Measurements from ENCODE around the gene SYAP1. TPM values are rescaled to one million over a fixed set of nuclear protein-coding genes. Genes with fewer than 3 reads are reported as not detected.

The SYAP1 gene
- total RNA-seq, 4 donors from 2014 or later, result 19.8 to 43.4 (median 34.8) TPM

DNA sequence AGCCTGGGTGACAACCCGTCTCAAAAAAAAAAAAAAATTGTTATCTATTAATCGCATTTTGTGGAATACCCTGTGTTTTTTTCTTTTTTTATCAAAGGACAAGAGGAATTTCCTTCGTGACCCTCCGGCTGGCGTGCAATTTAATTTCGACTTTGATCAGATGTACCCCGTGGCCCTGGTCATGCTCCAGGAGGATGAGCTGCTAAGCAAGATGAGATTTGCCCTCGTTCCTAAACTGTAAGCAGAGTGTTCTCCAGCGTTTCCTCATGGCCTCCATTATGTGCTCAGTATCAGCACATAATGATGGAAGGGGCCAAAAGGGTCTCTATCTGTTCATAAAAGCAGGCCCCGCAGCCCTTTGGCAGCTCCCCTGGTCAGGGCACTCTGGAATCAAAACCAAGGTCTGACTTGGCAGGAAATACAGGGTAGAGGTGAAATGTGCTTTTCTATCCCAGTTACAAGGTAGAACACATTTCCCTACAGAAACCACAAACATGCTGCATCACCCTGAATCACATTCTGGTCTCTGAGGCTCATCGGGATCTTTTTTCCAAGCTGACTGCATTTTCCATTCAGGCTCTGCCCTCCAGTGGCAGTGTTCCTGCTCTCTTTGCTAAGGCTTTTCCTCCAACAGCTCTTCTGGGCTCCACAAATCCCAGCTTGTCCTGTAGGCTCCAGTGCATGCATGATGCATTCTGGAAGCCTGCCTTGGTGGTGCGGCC lies 24.4 kb downstream of the SYAP1 start:
- no peak for TF ChIP-seq POLR2A (IDR thresholded peaks at IDR 0.05)
- TF ChIP-seq CTCF (IDR thresholded peaks at IDR 0.05), result no peak
- Histone ChIP-seq H3K9me3 (no peaks in the 10 kb centered on the region), H3K27me3 (no peaks in the 10 kb centered on the region), H3K27ac (no peak overlapping the region), H3K4me1 (no peaks in the 10 kb centered on the region), H3K36me3 (peaks cover 0 to 44% (median 0%) of the 10 kb centered on the region in 3 donors), H3K4me3 (no peak overlapping the region)
- DNase-seq, result no peak

DNA sequence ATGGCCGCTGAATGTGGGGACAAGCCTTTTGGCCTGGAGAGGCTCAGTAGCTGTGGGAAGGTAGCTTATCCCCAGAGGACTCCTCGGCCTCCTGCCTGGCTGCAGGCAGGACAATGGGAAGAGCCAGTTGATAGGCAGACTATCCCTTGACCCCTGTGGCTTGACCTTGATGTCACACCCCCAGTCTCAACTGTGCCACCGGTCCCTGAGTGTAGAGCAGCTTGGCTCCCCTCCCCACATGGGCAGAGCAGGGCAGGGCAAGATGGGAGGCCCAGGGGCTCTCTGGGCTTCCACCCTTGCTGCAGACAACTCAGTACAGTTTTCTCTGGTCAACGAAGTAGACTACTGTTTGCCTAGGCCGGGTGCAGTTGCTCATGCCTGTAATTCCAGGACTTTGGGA lies 25.7 kb downstream of the SYAP1 start:
- Histone ChIP-seq H3K36me3 (peaks cover 0 to 44% (median 0%) of the 10 kb centered on the region in 3 donors), H3K27me3 (no peaks in the 10 kb centered on the region), H3K27ac (no peak overlapping the region), H3K4me1 (no peaks in the 10 kb centered on the region), H3K4me3 (no peak overlapping the region), H3K9me3 (no peaks in the 10 kb centered on the region)
- TF ChIP-seq CTCF (IDR thresholded peaks at IDR 0.05) (no peak), POLR2A (IDR thresholded peaks at IDR 0.05) (no peak)
- DNase-seq, result no peak

GRCh38 chrX:16745659-16746058 lies 26.2 kb downstream of the SYAP1 start:
- Histone ChIP-seq H3K9me3 (no peaks in the 10 kb centered on the region), H3K27me3 (no peaks in the 10 kb centered on the region), H3K27ac (no peak overlapping the region), H3K36me3 (peaks cover 0 to 44% (median 0%) of the 10 kb centered on the region in 3 donors), H3K4me1 (no peaks in the 10 kb centered on the region), H3K4me3 (no peak overlapping the region)
- DNase-seq, result no peak
- TF ChIP-seq CTCF (IDR thresholded peaks at IDR 0.05) (no peak), POLR2A (IDR thresholded peaks at IDR 0.05) (no peak)

- H3K36me3 ChIP-seq, result peaks cover 0 to 27% (median 0%) of the 10 kb centered on the region in 3 donors
- H3K9me3 ChIP-seq, result no peaks in the 10 kb centered on the region
- no peak overlapping the region for H3K27ac ChIP-seq
- no peak overlapping the region for H3K4me3 ChIP-seq
- TF ChIP-seq POLR2A (IDR thresholded peaks at IDR 0.05) (no peak), CTCF (IDR thresholded peaks at IDR 0.05) (no peak)
- no peak for DNase-seq
- no peaks in the 10 kb centered on the region for H3K4me1 ChIP-seq
- no peaks in the 10 kb centered on the region for H3K27me3 ChIP-seq
Measured at GRCh38 chrX:16748425-16748824, 29.0 kb downstream of the SYAP1 start.

DNA sequence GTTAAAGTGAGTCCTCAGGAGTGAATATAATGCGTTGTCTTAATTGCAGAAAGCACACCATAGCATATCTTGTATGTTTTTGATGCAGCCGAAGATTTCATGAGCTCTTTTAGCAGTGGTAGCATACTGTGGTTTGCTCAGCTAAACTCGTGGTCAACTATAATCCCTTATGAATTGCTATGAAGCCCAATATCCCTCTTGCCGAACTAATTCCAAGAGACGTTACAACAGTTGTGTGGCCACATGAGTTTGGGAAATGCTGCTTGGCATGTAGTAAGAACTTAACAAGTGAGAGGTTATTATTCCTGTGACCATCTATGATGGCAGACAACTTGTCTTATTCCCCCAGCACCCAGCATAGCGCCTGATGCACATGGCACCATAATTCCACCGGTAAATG lies 30.7 kb downstream of the SYAP1 start:
- TF ChIP-seq CTCF (IDR thresholded peaks at IDR 0.05), result no peak
- no peak for TF ChIP-seq POLR2A (IDR thresholded peaks at IDR 0.05)
- Histone ChIP-seq H3K4me3 (no peak overlapping the region), H3K27ac (no peak overlapping the region), H3K4me1 (no peaks in the 10 kb centered on the region), H3K36me3 (peaks cover 0 to 10% (median 0%) of the 10 kb centered on the region in 3 donors), H3K27me3 (no peaks in the 10 kb centered on the region), H3K9me3 (no peaks in the 10 kb centered on the region)
- no peak for DNase-seq

Data from Peyer's patch (tissue), 4 donors.